Activated T-helper 1 cell treated with Interleukin-2 at 50 U/mL for 16 hours (primary cell): ENCODE data around the gene EPAS1.

Source experiments
- DNase-seq: peaks from one replicate; pipeline ENCODE4 v3.0.0-alpha.2; 2020; ENCODE audit warnings: low read depth

EPAS1 gene

DNA sequence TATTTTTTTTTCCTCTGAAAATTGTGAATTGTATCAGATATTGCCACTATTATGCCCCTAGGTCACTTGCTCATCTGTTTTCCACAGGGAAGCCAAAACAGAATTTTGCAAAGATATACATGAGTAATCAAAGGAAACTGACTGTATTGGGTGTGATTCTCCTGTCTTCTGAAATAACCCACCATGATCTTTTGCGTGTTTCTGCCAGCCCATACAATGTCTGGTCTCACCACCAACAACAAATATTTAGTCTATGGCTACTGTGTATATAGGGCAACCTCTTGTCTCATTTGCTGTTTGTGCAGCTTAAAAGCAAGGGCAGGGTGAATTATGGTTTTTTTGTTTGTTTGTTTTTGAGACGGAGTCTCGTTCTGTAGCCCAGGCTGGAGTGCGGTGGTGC, 26.5 kb downstream of the EPAS1 start:
- DNase-seq = no peak

DNA sequence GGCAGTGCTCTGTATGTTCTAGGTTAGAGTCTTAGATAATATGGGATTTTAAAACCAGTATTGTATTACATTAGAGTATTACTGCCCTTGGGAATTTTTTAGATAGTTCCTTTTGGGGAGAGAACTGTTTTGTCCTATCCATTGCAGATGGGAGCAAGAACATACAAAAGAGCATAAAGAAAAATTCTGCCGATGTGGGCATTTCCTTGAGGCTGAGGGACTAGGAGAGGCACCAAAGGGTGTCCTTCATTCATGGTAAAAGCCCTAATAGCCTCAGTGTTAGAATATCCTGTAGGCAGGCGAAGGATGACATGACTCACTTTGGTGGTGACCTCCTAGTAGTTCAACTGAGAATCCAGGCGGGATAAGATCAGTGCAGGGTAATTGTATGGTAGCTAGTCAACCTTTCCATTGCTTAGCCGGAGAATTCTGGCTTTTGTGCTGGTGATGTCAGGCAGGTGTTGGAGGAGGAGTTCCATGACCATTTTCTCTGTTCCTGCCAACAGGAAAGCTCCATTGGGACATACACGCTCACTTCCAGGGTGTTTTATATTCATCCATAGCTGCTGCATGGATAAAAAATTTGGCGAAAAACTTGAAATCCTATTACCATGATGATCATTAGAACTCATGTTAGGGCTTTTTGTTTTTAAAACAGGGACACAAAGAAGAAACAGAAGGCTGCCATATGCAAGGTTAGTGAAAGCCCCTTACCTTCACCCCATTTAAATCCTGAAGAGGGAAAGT, 28.1 kb downstream of the EPAS1 start:
- no peak for DNase-seq

DNA sequence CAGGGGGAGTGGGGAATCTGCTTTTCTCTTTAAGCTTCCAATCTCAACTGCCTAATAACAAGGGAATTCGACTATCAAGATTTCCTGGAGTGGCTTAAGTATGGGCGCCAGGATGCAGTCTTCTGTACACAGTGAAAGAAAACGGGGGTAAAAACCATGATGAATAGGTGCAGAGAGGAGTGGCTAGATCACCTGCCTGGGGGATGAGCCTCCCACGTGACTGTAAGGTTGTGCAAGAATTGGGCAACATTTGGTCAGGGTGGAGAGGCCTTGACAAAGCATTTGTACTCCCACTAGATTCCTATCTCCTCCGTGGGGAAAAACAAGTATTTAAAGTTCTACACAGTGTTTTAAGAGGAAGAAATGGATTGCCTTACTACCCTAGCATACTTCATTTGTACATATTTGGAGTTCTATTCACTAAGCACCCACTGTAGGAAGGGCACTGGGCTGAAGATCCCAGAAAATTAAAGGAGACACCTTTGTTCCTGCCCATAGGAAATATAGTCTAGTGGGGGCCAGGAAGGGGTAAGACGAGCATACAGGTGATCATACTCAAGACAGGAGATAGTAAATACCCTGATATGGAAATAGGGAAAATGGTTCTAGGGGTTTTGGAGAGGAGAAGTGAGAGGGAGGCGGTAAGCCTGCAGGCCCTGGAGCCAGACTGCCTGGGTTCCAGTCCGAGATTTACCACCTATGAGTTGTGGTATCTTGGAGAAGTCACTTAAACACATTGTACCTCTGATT, 29.2 kb downstream of the EPAS1 start:
- no peak for DNase-seq

DNA sequence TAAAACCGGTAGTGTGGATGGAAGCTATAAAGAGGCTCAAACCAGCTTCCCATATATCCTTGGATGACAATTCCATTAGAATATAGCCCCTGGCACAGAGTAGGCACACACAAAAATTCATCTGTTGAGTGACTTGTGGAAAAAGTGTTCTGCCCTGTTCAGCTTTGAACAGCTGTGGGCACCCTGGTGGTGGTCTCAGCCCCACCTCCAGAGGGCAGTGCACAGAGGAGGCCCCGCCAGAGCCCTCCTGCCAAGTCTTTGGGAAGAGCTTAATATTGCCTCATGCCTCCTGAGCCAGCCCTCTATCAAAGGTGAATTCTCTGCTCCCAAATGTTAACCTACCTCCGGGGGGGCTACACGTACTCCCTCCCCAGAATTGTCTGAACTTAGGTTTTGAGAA, 30.4 kb downstream of the EPAS1 start:
- no peak for DNase-seq

DNA sequence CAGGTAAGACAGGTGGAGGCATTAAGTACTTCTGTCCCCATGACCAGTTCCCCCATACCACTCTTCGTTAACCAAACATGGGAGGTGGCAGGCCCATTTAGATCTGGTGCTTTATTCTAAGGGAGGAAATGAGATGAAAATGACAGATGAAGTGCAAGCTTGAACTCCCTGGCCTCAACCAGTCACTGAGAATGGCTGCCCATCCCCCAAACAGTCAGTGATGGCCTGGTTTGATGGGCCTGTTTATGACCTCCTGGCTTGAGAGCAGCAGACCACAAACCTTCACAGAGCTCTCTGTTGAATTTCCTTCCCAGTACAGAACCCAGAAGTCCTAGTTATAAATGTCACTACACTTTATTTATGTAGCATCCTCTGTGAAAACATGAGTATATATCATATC, 31.1 kb downstream of the EPAS1 start:
- DNase-seq = no peak

DNA sequence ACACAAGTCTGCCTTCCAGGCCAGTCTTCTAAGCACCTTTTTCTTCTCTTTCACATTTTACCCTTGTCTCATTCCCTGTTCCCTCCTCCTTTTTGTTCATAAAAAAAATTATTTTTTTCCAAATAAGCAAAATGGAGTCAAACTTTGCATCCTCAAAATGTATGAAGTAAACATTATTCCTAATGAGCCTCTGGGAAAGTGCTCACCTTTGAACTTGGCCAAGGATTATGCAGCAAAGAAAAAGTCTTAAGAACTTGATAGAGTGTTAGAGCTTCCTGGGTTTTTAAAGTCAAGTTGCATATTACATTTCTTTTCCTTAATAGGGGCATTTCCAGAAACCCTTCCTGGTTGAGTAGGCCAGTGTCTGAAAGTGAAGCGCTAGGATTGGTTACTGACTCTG, 31.6 kb downstream of the EPAS1 start:
- no peak for DNase-seq

DNA sequence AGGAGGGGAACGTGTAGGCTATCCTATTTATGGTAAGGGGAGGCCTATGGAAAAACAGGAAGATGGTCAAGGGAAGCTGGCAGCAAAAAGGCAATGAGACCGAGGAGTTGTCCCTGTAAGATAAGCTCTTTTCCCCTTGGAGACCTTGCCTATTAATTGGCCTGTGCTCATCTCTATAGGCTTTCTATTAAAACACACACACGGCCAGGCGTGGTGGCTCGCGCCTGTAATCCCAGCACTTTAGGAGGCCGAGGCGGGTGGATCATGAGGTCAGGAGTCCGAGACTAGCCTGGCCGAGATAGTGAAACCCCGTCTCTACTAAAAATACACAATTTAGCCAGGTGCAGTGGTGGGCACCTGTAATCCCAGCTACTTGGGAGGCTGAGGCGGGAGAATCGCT, 32.1 kb downstream of the EPAS1 start:
- no peak for DNase-seq

DNA sequence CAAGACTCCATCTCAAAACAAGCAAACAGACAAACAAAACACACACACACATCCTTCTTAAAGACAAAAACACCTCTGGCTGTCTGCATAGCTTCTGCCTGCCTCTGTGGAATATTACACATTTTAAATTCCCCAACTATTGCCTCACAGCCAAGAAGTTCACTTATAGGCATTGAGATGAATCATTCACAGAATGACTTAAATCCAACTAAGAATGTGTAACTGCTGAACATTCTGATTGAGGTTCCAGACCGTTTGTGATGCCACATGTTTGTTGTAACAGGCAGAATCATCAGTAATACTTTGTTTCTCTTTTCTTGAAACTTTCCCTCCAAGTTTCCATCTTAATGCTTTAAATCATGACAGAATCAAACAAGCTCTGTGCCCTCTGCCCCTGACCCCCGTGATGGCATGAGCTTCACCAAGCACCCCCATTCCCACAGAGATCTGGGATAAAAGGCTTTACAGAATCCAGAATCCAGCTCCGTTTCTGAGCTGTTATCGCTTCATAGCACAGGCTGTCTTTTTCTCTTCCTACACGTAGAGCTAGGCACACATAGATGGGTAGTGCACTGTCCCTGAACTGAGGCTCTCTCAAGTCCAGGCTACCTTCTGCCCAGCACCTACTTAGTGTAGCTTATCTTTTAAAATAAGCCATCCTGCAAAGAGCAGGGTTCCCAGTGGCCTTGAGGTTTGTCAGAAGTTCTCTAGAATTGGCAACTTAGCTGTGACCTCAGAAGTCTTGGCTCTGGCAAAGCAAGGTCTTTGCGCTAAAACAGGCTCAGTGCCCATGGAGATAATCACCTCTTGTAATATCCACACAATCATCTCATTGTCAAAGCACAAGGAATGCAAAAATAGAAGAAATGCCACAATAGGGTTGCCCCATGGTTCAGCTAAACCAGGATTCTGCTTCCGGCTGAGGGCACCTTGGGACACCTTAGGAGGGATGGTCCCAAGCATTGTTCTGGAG, 32.9 kb downstream of the EPAS1 start:
- no peak for DNase-seq

DNA sequence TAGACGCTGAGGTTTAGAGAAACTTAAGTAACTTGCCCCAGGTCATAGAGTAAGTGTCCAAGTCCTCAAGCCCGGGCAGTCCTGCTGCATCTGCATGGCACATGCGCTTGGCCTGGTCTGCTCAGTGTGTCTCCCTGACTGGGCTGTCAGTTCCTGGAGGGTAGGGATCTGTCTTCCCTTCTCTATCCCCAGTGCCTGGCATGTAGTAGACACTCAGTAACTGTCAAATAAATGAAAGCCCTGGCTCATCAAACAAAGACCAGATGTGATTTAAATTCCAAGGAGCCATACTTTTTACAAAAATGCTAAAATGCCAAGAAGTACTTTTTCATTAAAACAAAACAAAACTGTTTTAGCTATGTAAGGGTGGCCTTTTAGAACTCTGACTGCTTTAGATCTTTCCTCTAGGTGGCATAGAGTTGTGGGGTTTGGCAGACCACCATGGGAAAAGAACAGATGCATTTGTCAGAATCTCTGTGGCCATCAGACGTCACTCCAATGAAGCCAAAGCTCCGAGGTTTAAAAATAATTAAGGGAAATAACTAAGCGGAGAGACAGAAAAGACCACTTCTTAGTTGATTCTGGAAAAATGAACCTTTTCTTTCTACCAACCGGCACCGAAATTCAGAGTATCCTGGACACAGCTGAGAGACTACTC, 34.0 kb downstream of the EPAS1 start:
- no peak for DNase-seq

DNA sequence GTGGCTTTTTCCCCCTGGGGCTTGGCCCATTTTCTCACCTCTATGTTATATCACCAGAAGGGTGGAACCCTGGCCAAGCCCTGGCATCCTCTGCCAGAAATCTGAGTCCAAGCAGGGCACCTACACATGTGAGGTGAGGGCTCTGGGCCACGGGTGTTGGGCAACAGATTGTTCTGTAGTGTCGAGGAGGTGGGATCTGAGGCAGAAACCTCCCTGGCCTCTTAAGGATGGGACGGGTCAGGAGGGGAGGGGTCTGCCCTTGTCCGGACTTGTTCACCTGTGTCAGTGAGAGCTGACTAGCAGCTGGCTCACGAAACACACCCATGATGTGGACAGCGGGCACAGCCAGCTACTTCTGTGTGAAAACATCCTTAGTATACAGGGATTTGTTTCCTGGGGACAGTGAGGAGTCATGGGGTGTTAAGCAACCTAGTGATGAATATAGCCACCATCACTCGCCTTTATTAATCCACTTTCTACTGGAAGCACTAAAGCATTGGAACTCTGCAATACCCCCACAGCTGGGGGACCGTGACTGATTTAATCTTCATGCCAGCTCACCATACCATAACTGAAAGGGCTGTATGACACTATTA, 35.6 kb downstream of the EPAS1 start:
- DNase-seq = no peak

DNA sequence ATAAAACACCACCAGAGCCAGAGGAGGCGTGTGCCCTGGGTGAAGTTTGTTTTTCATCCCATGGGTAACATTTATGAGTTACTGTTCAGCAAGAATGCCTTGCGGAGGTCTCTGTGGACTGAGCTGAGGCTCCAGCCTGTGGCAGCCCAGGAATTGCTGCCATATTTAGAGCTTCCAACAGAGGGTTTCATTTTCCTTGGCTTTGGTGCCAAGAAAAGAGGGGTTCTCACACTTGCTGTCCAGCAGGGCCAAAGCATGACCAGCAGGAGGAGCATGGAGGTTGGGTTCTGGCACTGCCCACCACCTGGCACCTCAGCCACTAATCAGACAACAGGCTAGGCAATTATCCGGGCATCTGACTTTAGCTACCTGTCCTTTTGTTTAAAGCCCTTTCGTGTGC, 36.7 kb downstream of the EPAS1 start:
- DNase-seq = no peak

DNA sequence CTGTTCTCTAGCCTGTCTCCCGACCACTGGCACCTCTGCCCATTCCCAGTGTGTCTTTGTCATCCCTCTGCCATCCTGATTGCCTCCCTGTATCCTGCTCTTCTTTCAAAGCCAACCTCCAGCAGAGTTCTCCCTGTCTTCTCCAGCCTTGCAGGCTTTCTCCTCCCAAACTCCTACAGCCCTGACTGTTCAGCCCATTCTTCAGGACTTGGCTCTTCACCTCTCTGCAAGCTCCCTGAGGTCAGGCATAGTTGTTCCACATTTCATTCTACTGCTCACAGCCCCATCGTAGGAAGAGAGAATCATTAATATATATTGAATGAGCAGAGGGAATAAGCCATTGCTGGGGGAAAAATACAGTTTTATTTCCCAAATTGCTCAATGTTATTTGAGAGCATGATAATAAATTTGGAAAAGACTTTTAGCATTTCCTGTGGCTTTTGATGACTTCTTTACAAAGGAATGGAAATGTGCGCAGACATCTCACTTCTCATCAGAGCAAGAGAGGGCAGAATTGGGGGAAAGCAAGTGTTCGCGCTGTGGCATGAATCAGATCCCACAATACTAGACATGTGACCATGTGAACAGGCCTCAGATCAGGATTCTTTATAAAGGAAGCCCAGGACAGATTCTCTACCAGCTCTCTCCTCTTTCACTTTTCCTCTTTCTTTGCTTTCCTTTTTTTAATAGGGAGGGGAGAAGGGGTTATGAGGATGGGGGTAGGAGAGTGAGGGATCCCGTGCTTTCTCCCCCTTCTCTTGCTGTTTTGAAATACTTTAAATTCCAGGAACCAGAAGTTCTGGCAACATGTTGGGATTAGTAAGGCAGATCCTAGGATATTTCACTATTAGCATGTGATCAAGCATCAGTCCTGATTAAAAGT, 37.4 kb downstream of the EPAS1 start:
- DNase-seq = no peak

DNA sequence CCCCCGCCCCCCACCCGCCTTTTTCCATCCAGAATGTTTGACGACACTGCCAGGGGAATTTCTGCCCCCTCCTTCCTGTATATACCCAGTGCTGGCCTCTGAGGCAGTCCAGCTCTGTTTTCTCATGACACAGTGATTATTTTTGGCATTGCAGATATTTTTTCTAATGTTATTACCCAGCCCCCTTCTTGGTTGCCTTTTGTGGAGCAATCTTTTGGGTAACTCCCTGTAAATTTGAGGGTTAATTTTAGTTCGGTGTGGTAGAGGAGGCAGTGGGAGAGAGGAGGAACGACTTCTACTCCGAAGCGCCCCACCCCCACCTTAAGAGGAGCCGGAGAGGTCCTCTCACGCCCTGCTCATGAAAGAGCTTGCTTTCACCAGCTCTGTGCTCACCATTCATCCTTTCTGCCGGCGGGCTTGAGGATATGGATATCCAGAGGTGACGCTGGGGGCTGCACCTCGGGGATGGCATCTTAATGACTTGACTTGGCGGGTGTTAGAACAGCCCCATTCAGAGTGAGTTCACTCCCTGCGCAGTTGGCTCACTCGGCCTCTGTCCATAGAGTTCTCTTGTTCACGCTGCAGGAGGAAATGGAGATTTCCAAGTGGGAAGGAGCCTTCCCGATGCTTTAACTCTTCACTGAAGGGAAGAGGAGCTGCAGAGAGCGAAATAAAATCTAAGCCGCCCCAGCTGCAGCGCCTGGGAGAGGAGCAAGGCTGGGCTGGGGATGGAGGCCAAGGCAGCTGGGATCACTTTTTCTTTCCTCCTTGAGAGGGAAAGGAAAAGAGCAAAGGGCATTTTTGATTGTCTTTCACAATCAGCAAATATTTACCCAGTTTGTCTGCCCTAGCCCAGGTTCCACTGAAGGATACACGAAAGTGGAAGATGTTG, 38.4 kb downstream of the EPAS1 start:
- DNase-seq = no peak

DNA sequence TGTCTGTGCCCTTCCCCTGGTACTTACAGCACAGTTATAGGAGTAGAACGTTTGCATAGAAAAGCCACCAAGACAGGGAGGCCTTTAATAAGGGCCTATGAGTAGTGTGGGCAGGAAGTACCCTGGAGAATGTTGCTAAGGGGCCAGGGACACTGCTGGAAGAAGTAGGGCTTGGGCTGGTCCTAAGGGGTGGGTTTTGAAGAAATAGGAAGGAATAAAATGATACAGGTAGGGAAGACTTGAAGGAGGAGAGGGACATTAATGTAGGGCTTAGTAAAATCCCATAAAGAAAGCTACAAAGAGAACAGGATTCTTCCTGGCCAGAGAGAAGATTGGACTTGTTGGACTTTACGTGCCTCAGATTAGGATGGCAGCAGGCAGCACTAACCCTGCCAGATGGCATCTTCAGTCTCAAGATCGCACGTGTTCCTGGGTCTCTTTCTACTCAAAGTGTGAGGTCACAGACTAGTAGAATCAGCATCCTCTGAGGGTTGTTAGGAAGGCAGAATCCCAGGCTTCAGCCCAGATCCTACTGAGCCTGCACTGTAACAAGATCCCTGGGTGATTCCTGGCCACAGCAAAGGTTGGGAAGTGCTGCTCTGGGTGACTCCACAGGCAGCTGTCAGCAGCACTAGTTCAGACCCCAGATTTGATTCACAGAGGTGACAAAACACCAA, 39.2 kb downstream of the EPAS1 start:
- DNase-seq = no peak

DNA sequence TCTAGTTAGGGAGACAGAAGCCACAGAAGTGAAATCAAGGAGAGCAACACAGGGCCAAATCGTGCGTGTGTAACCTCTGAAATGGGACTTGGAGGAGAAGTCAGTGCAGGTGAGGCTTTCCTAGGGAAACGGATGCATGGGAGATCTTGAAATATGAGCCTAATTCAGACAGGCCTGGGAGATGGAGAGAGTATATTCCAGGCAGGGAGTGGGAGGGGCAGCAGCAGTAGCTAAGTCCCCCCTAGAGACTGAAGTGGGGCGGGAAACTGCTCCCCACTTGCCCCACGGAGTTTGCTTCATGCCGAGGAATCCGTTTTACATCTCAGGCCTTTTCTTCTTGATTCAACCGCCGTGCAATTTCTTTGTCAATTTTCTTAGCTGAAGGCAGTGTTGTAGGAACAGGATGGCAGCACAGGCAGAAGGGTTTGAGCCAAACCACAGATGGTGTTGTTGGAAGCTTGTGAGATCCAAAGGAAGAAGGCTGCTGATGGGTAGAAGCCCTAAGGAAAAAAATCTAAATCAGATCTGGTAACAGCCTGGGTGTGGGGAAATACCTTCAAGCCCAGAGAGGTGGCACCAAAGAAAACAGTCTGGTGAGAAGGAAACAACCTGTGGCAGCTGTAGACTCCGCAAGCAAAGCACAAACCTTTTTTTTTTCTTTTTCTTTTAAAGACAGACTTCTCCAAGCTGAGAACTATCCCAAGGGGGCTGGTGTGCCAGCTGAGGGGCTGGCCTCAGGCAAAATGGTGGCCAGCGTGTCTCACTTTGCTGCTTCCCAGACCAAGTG, 40.2 kb downstream of the EPAS1 start:
- DNase-seq = no peak

DNA sequence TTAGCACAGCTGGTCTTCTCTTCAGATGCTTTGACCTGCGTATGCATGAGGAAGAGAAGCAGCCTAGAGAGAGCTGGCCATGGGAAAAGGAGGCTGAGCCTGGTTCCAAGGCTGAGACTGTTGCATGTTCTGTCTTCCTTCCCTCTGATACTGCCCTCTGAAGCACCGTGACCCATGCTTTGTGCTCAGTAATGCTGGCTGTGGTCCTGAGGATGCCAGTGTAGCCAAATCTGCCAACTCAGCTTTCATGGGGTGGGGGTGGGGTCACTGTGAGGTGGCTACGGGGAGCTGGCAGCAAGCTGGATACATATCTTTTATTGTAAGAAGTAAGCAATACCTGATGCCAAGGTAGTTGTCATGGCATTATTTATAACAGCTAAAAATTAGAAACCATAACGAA, 41.5 kb downstream of the EPAS1 start:
- DNase-seq = no peak

DNA sequence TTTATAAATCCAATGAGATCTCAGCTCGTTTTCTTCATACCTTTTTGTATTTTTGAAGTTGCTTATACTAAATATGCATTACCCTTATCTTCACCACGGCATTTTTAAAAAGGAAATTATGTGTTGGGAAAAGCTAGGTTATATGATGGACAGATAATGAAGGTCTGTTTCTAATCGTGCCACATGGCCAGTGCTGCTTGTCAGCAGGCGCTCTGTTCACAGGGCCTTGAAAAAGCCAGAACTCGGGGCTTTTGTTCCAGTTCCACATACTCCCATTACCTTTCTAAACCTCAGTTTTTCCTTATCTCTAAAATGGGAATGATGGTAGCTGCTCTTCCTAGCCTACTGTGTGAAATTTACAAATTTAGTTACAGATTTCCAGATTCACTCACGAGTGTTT, 42.0 kb downstream of the EPAS1 start:
- no peak for DNase-seq
